Neutrophil (primary cell): ENCODE measurements around the gene MOB3C.

Experiments used
- H3K27ac ChIP-seq: fragments of 200-600 bp; sonication (generic); 2 replicates; pipeline ENCODE4 v1.5.1; 2016; ENCODE audit warnings: mild to moderate bottlenecking, moderate library complexity
- H3K27me3 ChIP-seq: fragments of 200-600 bp; sonication (generic); 2 replicates; pipeline ENCODE4 v1.6.0; 2016; ENCODE audit warnings: mild to moderate bottlenecking
- H3K36me3 ChIP-seq: fragments of 200-600 bp; sonication (generic); 2 replicates; pipeline ENCODE4 v1.5.1; 2017
- H3K4me1 ChIP-seq, 2 experiments: fragments of 200-600 bp in 1 of 2; sonication (generic) in 1 of 2; 1 replicate in 1 of 2; 2 replicates in 1 of 2; pipeline versions ENCODE4 v1.5.1 to v1.6.1; 2013 to 2016; ENCODE audit warnings: low read depth in 1 of 2, low read length in 1 of 2, mild to moderate bottlenecking in 1 of 2, moderate library complexity in 1 of 2; ENCODE audit not compliant: control insufficient read depth in 1 of 2, insufficient read depth in 1 of 2
- H3K4me3 ChIP-seq, 2 experiments: fragments of 200-600 bp in 1 of 2; sonication (generic) in 1 of 2; 1 replicate in 1 of 2; 2 replicates in 1 of 2; pipeline ENCODE4 v1.5.1; 2013 to 2016; ENCODE audit warnings: low read depth in 1 of 2, low read length in 1 of 2, mild to moderate bottlenecking in 1 of 2, moderate library complexity in 1 of 2
- H3K9me3 ChIP-seq: fragments of 200-600 bp; sonication (generic); 2 replicates; pipeline ENCODE4 v1.5.1; 2016
- TF ChIP-seq, protein P1 (sequence below): fragments of 200-600 bp; sonication (generic); IDR thresholded peaks from 2 replicates; pipeline ENCODE4 v1.5.1; 2016; ENCODE audit warnings: antibody characterized with exemption

MOB3C gene

DNA sequence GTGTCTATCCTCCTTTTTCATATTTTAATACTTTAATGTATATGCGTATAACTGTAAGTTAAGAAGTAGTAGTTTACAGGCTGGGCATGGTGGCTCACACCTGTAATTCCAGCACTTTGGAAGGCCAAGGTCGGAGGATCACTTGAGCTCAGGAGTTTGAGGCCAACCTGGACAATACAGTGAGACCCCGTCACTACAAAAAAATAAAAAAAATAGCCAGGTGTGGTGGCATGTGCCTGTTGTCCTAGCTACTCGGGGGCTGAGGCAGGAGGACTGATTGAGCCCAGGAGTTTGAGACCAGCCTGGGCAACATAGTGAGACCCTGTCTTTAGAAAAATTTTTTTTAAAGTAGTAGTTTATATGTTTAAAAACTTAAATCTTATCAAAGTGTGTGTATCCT is 29.2 kb upstream of the MOB3C start:
- Histone ChIP-seq H3K4me3 (no peak overlapping the region), H3K36me3 (peaks cover 22% of the 10 kb centered on the region), H3K9me3 (no peaks in the 10 kb centered on the region), H3K27me3 (no peaks in the 10 kb centered on the region), H3K4me1 (no peaks in the 10 kb centered on the region), H3K27ac (no peak overlapping the region)
- TF ChIP-seq, protein P1, sequence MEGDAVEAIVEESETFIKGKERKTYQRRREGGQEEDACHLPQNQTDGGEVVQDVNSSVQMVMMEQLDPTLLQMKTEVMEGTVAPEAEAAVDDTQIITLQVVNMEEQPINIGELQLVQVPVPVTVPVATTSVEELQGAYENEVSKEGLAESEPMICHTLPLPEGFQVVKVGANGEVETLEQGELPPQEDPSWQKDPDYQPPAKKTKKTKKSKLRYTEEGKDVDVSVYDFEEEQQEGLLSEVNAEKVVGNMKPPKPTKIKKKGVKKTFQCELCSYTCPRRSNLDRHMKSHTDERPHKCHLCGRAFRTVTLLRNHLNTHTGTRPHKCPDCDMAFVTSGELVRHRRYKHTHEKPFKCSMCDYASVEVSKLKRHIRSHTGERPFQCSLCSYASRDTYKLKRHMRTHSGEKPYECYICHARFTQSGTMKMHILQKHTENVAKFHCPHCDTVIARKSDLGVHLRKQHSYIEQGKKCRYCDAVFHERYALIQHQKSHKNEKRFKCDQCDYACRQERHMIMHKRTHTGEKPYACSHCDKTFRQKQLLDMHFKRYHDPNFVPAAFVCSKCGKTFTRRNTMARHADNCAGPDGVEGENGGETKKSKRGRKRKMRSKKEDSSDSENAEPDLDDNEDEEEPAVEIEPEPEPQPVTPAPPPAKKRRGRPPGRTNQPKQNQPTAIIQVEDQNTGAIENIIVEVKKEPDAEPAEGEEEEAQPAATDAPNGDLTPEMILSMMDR = no peak

DNA sequence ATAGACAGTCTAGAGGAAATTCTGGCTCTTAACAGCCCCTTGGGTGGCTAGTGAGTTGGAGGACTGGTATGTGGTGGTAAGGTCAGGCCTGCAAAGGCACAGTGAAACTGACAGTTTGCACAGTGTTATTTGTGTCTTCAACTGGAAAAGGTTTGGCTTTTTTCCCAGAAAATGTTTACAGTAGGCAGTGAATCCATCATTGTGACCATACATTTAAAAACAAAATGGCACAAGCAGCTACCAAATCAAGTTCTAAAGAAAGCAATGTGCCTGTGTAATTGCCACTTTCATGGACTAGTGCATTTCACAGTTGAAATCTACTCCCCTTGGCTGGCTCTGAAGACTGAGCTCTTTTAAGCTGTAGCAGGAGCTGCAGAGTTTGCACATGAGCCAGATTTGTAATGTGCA is 26.8 kb upstream of the MOB3C start:
- peaks cover 22% of the 10 kb centered on the region for H3K36me3 ChIP-seq
- H3K27me3 ChIP-seq = no peaks in the 10 kb centered on the region
- no peak overlapping the region for H3K4me3 ChIP-seq
- no peaks in the 10 kb centered on the region for H3K9me3 ChIP-seq
- H3K27ac ChIP-seq = no peak overlapping the region
- H3K4me1 ChIP-seq = no peaks in the 10 kb centered on the region
- TF ChIP-seq, protein P1 = no peak

DNA sequence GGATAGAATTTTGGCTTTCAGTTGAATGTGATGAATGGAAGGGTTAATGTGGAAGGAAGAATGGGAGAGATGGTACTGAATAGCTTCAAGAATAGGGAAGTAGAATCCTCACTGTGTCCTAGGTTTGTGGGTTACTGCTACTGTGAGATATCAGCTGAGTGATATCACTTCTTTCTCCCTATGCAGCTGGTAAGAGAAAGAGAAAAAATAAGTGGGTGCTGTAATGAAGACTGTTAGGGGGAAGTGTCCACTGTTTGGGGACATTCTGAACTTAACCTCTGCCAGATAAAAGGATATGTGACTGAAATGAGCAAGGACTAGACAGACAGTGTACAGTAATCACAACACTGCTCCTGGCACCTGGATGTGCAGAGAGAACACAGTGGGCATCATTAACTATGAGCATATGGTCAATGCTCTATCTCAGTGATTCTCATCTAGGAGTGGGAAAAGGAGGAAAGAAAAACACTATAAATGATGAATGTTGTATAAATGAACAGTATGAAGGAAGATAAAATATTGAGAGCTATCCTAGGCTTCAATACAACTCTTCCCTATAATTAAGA is 25.6 kb upstream of the MOB3C start:
- Histone ChIP-seq H3K9me3 (no peaks in the 10 kb centered on the region), H3K27me3 (no peaks in the 10 kb centered on the region), H3K4me1 (no peaks in the 10 kb centered on the region), H3K36me3 (peaks cover 20% of the 10 kb centered on the region), H3K27ac (no peak overlapping the region), H3K4me3 (no peak overlapping the region)
- TF ChIP-seq, protein P1 = no peak

DNA sequence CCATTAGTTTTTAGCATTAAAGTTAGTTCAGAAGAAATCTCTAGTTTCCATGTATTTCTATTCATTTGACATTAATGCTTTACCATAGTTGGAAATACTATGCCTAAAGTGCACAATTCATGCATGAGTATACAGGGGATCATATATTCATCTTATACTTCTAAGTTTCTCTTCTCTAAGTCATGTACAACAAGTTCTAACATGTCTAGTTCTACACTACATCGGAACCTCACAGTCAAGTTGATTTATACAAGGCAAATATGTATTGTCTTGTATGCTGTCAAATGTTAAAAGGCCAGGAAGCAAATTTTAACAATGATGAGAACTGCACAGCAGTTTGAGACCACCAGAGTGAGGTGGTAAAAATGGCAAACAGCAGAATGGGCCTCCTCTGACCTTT is 22.9 kb upstream of the MOB3C start:
- Histone ChIP-seq H3K27ac (no peak overlapping the region), H3K36me3 (peaks cover 33% of the 10 kb centered on the region), H3K4me3 (no peak overlapping the region), H3K27me3 (no peaks in the 10 kb centered on the region), H3K4me1 (no peaks in the 10 kb centered on the region), H3K9me3 (no peaks in the 10 kb centered on the region)
- TF ChIP-seq, protein P1 = no peak

DNA sequence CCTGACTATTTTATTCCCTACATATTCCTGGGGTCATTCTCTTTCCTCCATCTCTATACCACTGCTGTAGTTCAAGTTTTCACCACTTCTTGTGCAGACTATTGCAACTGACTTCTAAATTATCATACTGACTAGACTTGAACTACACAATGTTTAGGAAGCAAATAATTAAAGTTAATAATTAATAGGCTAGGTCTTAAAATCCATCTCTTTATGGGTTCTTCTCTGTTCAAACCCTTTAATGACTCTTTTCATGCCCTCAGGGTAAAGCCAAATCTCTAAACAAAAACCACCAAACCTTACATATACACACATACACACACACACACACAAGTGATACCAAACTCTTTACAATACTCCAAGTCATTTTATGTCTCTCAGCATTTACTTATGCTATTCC is 22.3 kb upstream of the MOB3C start:
- H3K27ac ChIP-seq = no peak overlapping the region
- no peaks in the 10 kb centered on the region for H3K4me1 ChIP-seq
- H3K9me3 ChIP-seq = no peaks in the 10 kb centered on the region
- TF ChIP-seq, protein P1 = no peak
- no peaks in the 10 kb centered on the region for H3K27me3 ChIP-seq
- H3K4me3 ChIP-seq = no peak overlapping the region
- H3K36me3 ChIP-seq = peaks cover 39% of the 10 kb centered on the region
